HG02623 (cell line): ENCODE data around the gene ANKRD65.
"Not testable (repeated sequence)": the region's sequence is repeated elsewhere in the genome, so short reads cannot be mapped to it uniquely, and the experiment has no call there.

Experiments used
- ATAC-seq: cut with Tn5 transposase; IDR thresholded peaks from one replicate; pipeline ENCODE4 v1.9.1; 2021; ENCODE audit warnings: moderate library complexity; ENCODE audit not compliant: unreplicated experiment

Gene ANKRD65

DNA sequence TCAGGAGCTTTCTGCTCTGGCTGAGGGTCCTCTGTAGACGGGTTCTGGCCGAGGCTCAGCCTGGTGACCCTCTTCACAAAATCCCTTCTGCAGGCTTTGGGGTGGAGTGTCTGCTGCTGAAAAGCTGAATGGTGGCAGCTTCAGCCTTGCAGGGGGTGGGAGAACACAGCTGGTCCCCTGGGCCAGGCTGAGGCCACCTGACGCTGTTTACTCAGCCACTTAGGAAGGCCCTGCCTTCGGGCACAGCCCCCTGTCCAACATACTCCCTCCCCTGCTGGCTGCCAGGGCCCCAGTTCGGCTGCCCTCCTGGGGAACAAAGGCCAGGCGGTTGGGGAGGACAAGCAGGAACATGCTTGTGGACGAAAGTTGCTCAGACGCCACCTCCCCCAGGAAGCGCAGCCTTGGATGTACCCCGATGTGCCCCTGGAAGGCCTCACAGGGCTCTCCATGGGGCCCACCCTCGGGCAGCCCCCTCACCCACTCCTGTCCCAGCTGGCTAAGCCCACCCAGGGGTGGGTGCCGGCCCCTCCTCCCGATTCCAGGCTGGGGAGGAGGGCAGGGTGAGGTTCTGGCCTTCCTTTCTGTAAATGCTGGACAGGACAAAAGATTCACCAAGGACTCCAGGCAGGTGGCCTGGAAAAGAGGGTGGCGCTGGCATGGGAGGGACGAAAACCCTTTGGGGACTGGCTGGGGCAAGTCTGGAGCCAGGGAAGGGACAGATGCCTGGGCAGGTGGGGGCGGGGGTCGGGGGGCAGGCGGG lies at the start of gene ANKRD65:
Gene ANKRD65, minus strand, starts transcription at position 130 of the 760 bp plus-strand sequence. CDS start 271 bp downstream, outside the sequence.
- ATAC-seq: no peak

DNA sequence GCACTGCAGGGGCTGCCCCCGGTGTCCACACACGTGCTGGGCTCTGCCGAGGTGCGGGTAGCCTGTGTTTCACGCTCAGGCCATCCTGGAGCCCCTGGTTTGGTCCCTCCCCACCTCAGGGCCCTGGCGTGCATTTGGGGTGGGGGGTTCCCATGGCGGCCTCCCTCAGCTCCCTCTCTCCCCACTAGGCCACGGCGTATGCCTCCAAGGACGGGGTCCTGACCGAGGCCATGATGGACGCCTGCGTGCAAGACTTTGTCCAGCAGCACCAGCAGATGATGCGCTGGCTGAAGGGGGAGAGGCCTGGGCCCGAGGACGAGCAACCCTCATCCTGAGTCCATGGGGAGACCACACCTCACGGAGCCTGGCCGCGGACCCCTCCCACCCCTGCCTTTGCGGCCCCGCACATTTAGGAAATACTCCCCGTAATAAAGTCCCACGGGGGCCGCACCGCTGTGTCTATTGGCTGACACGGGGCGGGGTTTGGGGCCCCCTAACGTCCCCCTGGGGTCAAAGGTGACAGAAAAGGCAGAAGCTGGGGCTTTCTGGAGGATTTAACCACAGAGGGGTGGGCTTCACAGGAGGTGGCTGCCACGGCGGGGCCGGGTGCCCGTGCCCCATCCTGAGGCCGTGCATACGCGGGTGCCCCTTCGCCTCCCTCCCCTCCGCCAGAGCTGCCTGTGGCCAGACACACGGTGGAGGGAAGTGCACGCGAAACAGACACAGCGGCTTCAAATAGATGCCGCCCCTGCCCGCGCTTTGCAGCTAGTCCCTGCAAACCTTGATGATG lies 47.3 kb upstream of the ANKRD65 start:
- ATAC-seq: not testable (repeated sequence)

DNA sequence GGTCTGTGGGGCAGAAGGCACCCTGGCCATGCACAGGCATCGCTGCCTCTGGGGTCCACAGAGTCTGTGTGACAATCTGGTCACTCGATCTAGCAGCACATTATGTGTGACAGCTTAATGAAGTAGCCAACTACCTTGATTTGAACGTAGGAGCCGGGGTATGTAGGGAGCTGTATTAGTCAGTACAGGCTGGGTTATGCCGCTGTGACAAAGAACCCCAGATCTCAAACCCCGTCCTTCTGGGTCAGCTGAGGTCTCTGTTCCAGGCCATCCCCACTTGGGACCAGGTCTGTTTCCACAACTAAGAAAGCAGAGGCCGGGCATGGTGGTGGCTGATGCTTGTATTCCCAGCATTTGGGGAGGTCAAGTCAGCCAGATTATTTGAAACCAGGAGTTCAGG lies 42.2 kb upstream of the ANKRD65 start:
- ATAC-seq: no peak

DNA sequence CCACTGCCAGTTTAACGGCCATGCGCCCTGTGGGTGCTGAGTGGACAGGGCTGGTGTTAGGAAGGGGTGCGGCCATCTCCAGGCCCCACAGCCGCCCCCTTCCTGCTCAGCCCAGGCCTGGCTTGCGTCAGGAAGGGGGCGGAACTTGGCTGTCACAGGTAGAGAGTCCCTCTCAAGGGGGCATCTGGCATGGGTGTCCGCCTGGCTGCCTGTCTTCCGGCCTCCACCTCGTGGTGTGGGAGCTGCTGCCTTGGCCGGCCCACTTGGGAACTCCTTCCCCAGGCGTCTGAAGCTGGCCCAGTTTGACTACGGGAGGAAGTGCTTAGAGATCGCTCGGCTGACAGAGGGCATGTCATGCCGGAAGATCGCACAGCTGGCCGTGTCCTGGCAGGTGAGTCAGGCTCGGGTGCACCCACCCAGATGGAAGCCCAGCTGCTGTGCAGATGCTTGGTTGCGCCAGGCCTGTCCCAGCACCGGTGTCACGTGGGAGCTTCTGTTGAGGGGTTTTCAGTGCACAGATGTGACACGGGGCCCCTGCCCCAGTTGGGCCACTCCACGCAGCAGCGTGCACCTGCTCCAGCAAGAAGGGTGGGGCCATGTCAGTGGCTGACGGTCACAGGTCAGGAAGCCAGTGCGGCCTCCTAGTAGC lies 41.4 kb upstream of the ANKRD65 start:
- no peak for ATAC-seq

DNA sequence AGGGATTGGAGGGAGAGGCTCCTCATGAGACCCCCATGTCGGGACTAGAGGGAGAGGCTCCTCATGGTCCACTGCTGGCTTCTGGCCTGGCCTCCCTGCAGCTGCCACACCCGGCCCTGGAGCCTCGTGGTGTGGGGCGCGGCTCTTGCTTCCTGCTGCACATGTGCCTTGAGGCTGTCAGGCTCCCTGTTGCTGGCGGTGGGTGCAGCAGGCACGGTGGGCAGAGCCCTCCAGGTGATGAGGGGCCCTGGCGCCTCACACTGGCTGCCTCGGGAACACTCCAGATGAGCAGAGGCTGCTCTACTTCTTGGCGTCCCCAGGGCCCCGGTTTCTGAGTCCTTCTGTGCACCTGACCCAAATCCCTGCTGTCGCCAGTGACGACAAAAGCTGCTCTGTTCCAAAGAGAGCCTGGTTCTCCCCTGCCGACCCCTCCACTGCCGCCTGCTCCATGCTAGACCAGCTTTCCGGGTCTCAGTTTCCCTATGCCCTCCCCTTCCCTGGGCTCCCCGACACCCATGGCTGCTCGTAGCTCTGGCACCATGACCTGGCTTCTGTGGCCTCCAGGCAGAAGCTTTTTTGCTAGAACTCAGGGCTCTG lies 40.7 kb upstream of the ANKRD65 start:
- no peak for ATAC-seq

DNA sequence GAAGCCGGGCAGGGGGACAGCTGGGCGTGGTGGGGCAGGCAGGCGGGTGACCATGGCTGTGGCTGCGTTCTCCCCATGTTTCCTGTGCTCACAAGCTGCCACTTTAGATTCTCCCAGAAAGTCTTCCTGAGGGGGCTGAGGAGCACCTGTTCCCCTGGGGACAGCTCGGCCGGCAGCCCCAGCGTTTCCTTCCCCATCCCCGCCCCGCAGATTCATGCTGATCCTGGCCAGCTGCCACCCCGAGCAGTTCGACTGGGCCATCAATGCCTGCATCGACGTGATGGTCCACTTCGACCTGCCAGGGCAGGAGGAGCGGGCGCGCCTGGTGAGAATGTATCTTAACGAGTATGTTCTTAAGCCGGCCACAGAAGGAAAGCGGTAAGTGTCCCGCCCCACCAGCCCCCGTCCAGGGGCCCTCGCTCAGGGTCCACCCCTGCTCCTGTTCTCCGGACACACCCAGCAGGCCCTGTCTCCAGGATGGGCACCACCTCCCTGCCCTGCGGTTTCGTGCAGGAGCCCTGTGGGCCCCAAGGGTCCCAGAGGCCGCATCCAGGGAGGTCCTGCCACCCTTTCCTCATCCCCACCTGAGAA lies 39.6 kb upstream of the ANKRD65 start:
- no peak for ATAC-seq

DNA sequence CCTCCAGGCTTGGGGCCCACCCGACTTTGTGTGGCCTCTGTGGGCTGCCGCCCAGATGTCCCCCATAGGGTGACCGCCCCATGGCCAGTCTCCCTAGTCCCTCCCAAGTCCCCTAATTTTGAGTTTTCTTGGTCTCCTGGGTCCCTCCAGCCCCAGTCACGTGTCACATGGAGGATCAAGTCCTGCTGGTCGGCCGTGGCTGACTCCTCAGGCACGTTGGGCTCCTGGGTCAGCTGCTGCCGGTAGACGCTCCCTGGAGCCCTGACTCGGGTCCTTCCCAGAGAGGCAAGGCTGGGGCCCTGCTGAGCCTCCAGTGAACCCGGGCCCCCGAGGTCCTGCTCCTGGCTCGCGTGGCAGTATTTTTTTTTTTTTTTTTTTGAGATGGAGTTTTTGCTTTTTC lies 38.6 kb upstream of the ANKRD65 start:
- not testable (repeated sequence) for ATAC-seq

DNA sequence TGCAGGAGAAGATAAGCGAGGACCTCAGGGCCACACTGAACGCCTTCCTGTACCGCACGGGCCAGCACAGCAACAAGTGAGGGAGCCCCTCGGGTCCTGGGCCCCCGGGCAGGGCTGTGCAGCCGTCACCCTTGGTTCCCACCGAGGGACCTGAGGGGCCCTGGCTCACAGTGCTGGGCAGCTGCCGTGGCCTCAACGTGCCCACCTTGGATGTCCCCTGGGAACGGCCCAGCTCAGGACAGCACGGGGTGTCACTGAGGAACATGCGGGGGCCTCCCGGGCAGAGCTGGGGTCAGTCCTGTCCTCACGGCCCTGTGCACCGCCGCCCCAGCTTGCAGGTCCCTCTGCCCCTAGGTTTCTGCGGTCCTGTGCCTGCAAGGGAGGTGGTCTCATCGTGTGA lies 38.1 kb upstream of the ANKRD65 start:
- not testable (repeated sequence) for ATAC-seq

DNA sequence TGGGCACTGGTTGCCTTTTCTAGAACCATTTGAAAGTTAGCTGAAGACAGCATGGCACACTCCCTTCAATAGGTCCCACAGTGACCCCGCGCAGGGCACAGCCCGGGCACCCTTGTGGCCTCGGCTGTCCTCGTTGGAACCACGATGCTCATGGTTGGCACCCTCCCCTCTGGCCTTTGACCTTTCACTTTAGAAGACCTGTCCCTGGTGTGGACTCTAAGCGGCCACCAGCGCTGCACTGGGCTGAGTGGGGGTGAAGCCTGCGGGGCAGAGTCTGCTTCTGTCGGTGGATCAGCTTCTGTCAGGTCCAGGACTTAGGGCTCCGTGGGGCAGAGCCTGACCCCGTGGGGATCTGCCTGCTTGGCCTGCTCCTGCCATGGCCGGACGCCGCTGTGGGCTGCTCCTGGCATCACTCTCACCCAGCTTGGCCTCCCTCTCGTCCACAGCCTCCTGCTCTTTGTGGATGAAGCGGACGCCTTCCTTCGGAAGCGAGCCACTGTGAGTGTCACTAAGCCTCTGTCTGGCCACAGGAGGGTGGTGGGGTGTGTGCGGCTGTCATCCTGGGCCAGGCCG lies 35.7 kb upstream of the ANKRD65 start:
- ATAC-seq: not testable (repeated sequence)

DNA sequence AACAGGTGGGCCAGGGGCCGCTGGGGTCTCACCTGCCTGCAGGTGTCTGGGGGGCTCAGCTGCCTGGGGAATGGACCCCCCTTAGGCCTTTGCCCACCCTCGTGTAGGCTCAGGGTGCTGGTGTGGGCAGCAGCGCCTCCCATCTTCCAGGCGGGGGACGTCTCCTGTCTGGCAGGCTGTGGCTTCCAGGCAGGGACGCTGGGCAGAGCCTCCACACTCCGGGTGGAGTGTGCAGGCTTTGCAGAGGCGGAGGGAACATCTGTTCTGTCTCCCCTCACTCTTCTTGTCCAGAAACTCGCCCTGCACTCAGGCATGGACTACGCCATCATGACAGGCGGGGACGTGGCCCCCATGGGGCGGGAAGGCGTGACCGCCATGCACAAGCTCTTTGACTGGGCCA lies 34.9 kb upstream of the ANKRD65 start:
- not testable (repeated sequence) for ATAC-seq

DNA sequence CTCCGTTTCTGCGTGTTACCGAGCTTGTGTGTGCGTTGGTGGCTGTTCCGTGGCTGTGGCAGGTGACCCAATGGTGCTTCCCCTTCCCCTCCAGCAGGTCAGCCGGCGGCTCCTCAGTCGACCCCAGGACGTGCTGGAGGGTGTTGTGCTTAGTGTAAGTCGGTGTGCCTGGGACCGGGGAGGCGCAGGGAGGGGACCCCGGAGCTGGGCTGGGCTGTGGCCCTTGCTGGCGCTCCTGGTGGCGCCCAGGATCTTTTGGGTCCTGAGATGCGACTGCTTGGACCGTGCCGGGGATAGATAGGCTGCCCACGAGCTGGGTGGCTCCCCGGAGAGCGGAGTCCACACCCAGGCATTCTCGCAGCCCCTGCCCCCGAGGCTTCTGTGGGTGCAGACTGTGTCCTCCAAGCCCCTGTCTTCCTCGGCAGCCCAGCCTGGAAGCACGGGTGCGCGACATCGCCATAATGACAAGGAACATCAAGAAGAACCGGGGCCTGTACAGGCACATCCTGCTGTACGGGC lies 34.3 kb upstream of the ANKRD65 start:
- no peak for ATAC-seq

DNA sequence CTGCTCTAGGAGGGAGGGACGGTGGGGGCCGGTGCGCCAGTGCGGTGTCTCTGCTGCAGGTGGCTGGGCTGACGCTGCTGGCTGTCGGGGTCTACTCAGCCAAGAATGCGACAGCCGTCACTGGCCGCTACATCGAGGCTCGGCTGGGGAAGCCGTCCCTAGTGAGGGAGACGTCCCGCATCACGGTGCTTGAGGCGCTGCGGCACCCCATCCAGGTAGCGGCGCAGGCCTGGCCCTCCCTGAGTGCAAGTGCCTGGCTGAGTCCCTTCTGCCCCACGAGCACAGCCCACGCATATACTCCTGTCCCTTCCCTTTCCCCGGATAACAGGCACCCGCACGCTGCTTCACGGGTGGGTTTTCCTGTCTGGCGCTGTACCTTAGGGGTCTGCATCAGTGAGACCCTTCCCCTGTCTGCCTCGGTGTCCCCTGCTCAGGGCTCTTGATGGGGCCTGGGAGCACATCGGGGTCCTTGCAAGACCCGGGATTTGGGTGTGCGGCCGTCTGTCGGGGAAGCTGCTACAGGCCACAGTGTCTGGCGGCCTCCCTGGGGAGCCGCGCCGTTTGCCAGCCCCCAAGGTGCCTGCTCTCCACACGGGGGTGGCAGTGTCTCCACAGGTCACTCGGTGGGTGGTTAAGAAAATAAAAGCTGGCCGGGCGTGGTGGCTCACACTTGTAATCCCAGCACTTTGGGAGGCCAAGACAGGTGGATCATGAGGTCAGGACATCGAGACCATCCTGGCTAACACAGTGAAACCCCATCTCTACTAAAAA lies 33.4 kb upstream of the ANKRD65 start:
- ATAC-seq: not testable (repeated sequence)

DNA sequence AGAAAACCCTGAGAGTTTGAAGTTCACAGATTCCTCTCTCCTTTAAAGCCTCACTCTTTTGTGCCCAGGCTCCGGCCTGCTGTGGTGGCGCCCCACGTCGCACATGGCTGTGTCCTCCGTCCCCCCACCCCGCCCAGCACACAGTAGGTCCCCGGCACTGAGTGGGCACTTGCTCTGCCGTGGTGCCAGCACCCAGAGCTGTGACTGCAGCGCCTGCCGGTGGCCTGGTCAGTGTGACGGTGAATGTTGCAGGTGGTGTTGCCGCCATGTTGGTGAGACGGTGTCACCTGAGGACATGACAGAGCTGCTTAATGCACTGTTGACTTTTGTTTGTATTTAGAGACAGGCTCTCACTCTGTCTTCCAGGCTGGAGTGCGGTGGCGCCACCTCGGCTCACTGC lies 31.8 kb upstream of the ANKRD65 start:
- no peak for ATAC-seq

DNA sequence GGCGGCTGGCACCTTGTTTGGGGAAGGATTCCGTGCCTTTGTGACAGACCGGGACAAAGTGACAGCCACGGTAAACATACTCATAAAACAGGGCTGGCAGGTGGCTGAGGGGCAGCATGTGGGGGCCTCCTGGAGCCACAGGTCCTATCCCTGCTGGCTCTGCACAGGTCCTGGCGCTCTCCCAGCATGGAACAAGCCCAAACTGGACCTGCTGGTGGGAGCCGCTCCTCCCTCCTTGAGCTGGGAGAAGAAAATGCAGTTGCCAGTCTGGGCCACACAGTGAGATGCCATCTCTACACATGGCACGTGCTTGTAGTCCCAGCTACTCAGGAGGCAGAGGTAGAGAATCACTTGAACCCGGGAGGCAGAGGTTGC lies 31.3 kb upstream of the ANKRD65 start:
- not testable (repeated sequence) for ATAC-seq

DNA sequence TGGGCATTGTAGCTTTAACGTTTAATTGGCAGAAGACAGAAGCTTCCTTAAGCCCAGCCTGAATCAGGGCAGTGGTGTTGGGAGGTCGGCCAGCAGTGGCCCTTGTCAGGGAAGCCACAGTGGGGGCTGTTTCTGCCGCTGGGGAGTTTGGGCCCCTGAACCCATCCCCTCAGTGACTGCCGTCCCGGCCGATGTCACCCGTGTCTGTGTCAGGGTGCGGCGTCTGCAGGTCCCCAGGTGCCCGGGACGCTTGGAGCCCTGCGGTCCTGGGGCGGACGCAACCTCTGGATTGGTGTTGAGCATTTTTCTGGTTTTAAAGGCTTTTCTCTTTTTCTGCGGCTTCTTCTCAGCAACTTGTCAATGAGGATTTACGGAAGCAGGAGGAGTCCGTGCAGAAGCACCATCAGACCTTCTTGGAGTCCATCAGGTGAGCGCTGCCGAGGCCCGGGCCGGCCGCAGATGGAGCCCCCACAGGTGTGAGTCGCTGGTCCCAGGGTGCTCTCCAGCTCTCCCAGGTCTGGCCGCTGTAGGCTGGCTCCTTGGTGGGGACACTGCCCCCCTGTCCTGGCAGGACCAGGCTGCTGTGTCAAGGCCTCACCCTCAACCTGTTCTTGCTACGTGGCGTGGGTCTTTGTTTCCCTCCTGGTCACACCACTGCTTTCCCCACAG lies 30.8 kb upstream of the ANKRD65 start:
- no peak for ATAC-seq

DNA sequence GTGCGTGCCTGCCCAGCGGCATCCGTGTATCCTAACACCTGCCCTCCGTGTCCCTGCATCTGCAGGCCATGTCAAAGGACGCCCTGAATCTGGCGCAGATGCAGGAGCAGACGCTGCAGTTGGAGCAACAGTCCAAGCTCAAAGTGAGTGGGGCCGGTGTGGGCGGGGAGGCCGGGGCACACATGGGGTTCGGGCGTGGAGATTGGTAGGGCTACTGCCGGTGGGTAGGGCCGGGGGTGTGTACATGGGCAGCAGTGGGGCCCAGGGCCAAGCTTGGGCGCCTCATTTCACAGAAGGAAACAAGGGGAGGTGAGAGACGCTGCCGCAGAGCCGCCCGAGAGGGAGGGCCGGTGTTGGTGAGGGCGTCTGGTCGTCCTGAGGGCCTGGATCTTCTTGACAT lies 29.5 kb upstream of the ANKRD65 start:
- not testable (repeated sequence) for ATAC-seq

DNA sequence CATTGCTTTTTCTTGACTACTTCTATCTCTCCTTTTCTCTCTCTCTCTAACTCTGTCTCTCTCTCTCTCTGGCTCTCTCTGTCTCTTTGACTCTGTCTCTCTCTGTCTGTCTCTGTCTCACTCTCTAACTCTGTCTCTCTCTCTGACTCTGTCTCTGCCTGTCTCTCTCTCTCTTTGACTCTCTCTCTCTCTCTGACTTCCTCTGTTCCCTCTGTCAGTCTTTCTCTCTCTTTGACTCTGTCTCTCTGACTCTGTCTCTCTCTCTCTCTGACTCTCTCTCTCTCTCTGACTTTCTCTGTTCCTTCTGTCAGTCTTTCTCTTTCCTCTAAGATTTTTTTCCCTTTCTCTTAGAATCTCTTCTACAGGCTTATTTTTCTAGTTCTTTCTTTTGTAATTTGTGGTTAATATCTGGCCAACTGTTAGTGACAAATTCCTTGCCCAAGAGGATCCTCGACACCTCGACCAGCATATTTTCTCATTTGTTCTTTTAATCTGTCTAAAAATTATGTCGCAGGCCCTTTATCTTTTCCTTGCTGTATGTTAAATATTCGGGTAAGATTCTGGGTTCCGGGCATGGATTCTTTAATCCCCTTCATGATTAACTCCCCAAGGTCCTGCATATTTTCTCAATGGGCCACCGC lies 28.1 kb upstream of the ANKRD65 start, which contains the start of gene ATAD3C:
Gene ATAD3C, plus strand, starts transcription at position 591 of the 641 bp plus-strand sequence. CDS start 995 bp downstream, outside the sequence.
- ATAC-seq: no peak

DNA sequence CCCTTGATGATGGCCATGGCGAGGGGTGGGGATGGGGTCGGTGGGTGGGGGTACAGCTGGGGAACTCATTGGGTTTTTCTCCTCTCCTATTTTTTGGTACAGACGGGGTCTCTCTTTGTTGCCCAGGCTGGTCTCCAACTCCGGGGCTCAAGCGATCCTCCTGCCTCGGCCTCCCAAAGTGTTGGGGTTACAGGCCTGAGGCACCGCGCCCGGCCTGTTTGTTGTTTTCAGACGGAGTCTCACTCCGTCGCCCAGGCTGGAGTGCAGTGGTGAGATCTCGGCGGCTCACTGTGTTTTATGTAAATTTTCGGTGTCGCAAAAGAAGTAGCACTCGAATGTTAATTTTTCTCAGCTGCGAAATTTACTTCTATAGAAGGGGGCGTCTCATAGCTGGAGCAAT lies 25.6 kb upstream of the ANKRD65 start:
- ATAC-seq: not testable (repeated sequence)
